ENCODE results near the gene MPND.
A peak's percentile ranks its signal among the peaks of the same experiment; 100 is the strongest.

DNA sequence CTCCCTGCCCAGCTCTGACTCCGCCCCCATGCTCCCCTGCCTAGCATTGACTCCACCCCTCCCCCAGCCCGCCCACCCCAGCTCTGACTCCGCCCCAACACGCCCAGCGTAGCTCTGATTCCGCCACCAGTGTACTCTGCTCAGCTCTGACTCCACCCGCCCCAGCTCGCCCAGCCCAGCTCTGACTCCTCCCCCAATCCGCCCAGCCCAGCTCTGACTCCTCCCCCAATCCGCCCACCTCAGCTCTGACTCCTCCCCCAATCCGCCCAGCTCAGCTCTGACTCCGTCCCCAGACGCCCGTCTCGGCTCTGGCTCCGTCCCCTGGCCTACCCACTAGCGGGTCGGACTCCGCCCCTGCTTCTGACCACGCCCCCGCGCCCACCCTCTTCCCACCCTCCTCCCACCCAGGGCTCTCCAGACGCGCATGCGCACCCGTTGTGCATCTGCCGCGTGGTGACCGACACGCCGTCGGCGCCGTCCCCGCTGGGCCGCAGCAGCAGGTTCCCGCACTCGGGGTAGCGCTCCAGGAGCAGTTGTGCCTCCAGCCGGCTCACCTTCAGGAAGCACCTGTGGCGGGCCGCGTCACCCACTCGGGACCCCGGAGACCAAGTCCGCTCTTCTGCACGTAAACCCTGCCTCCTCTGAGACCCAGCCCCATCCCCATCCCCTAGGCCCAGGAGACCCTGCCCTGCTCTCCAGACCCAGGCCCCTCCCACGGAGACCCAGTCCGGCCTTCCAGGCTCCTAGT, 14.9 kb upstream of the MPND start:
- TF ChIP-seq, protein P1, sequence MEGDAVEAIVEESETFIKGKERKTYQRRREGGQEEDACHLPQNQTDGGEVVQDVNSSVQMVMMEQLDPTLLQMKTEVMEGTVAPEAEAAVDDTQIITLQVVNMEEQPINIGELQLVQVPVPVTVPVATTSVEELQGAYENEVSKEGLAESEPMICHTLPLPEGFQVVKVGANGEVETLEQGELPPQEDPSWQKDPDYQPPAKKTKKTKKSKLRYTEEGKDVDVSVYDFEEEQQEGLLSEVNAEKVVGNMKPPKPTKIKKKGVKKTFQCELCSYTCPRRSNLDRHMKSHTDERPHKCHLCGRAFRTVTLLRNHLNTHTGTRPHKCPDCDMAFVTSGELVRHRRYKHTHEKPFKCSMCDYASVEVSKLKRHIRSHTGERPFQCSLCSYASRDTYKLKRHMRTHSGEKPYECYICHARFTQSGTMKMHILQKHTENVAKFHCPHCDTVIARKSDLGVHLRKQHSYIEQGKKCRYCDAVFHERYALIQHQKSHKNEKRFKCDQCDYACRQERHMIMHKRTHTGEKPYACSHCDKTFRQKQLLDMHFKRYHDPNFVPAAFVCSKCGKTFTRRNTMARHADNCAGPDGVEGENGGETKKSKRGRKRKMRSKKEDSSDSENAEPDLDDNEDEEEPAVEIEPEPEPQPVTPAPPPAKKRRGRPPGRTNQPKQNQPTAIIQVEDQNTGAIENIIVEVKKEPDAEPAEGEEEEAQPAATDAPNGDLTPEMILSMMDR (IDR thresholded peaks at IDR 0.05), result no peak
- TF ChIP-seq POLR2A (IDR thresholded peaks at IDR 0.05), result peak; percentile 39
